Astrocyte of the spinal cord (primary cell): ENCODE data around the gene JCHAIN.
"Not testable (repeated sequence)": the region's sequence is repeated elsewhere in the genome, so short reads cannot be mapped to it uniquely, and the experiment has no call there.

Experiments used
- DNase-seq: peaks from one replicate; pipeline ENCODE4 v3.0.0; 2011; ENCODE audit warnings: low read depth, low spot score
- H3K4me3 ChIP-seq: 2 replicates; pipeline ENCODE4 v1.5.1; 2011; ENCODE audit warnings: low read depth, mild to moderate bottlenecking, low read length, moderate library complexity
- in situ Hi-C: cut with HindIII; loops from 2 replicates; pipeline ENCODE4 v1.10.0; 2017; ENCODE audit warnings: low sequenced_read_pairs
- TF ChIP-seq, protein P1 (sequence below): IDR thresholded peaks from 2 replicates; pipeline ENCODE4 v1.5.1; 2012; ENCODE audit warnings: low read depth, mild to moderate bottlenecking, low read length, inconsistent platforms

The JCHAIN gene

GRCh38 chr4:70660106-70660505, 6.2 kb downstream of the JCHAIN start:
- no peak for DNase-seq
- no peak overlapping the region for H3K4me3 ChIP-seq
- TF ChIP-seq, protein P1, sequence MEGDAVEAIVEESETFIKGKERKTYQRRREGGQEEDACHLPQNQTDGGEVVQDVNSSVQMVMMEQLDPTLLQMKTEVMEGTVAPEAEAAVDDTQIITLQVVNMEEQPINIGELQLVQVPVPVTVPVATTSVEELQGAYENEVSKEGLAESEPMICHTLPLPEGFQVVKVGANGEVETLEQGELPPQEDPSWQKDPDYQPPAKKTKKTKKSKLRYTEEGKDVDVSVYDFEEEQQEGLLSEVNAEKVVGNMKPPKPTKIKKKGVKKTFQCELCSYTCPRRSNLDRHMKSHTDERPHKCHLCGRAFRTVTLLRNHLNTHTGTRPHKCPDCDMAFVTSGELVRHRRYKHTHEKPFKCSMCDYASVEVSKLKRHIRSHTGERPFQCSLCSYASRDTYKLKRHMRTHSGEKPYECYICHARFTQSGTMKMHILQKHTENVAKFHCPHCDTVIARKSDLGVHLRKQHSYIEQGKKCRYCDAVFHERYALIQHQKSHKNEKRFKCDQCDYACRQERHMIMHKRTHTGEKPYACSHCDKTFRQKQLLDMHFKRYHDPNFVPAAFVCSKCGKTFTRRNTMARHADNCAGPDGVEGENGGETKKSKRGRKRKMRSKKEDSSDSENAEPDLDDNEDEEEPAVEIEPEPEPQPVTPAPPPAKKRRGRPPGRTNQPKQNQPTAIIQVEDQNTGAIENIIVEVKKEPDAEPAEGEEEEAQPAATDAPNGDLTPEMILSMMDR = no peak
- in situ Hi-C loops = no loop called here

- no peak overlapping the region for H3K4me3 ChIP-seq
- in situ Hi-C loops = no loop called here
- TF ChIP-seq, protein P1 = no peak
- DNase-seq = no peak
Measured at GRCh38 chr4:70658418-70658817, 7.9 kb downstream of the JCHAIN start.

DNA sequence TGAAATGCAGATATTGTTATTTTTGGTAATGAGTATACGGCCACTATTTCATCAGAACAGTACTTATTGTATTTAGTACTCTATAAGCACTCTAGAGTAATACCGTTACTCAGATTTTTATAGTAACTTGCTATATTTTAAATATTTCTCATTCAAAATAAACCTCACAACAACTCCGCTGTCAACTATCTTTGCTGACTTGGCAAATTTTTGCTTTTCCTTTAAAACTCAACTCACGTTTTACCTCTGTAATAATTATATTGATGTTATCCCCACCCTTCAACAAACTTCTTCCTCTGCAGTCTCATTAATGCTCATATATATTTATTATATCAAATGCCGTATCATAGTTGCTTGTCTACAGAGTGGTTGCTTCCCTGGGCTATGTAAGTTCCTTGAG, 9.0 kb downstream of the JCHAIN start:
- DNase-seq = no peak
- in situ Hi-C loops = no loop called here
- TF ChIP-seq, protein P1 = no peak
- H3K4me3 ChIP-seq = no peak overlapping the region

DNA sequence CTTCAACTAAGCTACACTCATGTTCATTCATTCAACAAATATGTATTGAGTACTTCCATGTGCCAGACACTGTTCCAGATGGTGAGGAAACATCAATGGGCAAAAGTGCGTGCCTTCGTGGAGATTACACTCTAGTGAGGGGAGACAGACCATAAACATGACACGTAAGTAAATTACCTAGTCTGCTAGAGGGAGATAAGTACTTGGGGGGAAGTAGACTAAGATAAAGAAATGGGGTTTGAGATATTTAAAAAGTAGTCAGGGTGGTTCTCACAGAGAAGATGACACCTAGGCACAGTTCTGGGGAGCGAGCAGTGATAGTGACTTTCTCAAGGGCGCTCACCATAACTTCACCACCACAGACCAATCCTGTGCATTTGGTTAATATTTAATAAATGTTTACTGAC, 11.7 kb downstream of the JCHAIN start:
- no peak overlapping the region for H3K4me3 ChIP-seq
- DNase-seq = no peak
- TF ChIP-seq, protein P1 = no peak
- in situ Hi-C loops = no loop called here

- H3K4me3 ChIP-seq = no peak overlapping the region
- TF ChIP-seq, protein P1 = peak; percentile 41
- in situ Hi-C loops = no loop called here
- peak; percentile 52 for DNase-seq
Measured at GRCh38 chr4:70651864-70652506, 14.3 kb downstream of the JCHAIN start.

- in situ Hi-C loops, H3K4me3 ChIP-seq, DNase-seq: not testable (repeated sequence)
Measured at GRCh38 chr4:70650741-70651140, 15.6 kb downstream of the JCHAIN start.

- no peak for DNase-seq
- in situ Hi-C loops = no loop called here
- TF ChIP-seq, protein P1 = no peak
- no peak overlapping the region for H3K4me3 ChIP-seq
Measured at GRCh38 chr4:70640192-70640591, 26.1 kb downstream of the JCHAIN start.
